Activated T-helper 2 cell treated with anti-CD3 and anti-CD28 coated beads, Interferon-gamma antibody, Interleukin-2, Interleukin-4, amounts not matched to agents 10 μg/mL and 5 μg/mL and 100 μg/mL, durations not matched to agents 14 hours and 24 hours and 36 hours (primary cell): ENCODE data around the gene DTWD2. TPM values are rescaled to one million over a fixed set of nuclear protein-coding genes. Genes with fewer than 3 reads are reported as not detected.
A peak's percentile ranks its signal among the peaks of the same experiment; 100 is the strongest.

Experiments
- DNase-seq: peaks from one replicate; pipeline ENCODE4 v3.0.0; 2021; ENCODE audit warnings: low spot score
- H3K27ac Mint-ChIP-seq: one replicate; pipeline ENCODE4 v1.8.0; 2021; ENCODE audit warnings: mixed read lengths
- H3K27me3 Mint-ChIP-seq: one replicate; pipeline ENCODE4 v1.8.0; 2021; ENCODE audit warnings: low read depth, mixed read lengths
- H3K36me3 Mint-ChIP-seq: one replicate; pipeline ENCODE4 v1.8.0; 2021; ENCODE audit warnings: low read depth, mixed read lengths
- H3K4me1 Mint-ChIP-seq: one replicate; pipeline ENCODE4 v1.8.0; 2021; ENCODE audit warnings: low read depth, mixed read lengths
- H3K4me3 Mint-ChIP-seq: one replicate; pipeline ENCODE4 v1.8.0; 2021; ENCODE audit warnings: low read depth, mild to moderate bottlenecking, moderate library complexity, mixed read lengths
- H3K9me3 Mint-ChIP-seq: one replicate; pipeline ENCODE4 v1.8.0; 2021; ENCODE audit warnings: mixed read lengths
- intact Hi-C: fragments of 100-400 bp; cut with micrococcal nuclease; formaldehyde crosslinking; loops from one replicate; pipeline ENCODE4 v1.15.1; 2023
- total RNA-seq: library from RNA; stranded (reverse); gene quantifications from 2 replicates; pipeline ENCODE4 v1.2.3, GENCODE V29; 2022

Gene DTWD2
- 2.3 and 2.9 TPM in 2 replicates for total RNA-seq

- peaks cover 19% of the 10 kb centered on the region for H3K4me1 Mint-ChIP-seq
- H3K36me3 Mint-ChIP-seq = no peaks in the 10 kb centered on the region
- peak within 1 kb of the TSS; percentile 77 for H3K4me3 Mint-ChIP-seq
- H3K9me3 Mint-ChIP-seq = peaks cover 9% of the 10 kb centered on the region
- intact Hi-C loops = loop anchor here (1.0 to 5.0 kb wide), 10 partner anchors 83 to 755 kb away; partner anchors contain the start of genes DMXL1 and HSD17B4
- DNase-seq = peak; percentile 90
- no peaks in the 10 kb centered on the region for H3K27me3 Mint-ChIP-seq
- H3K27ac Mint-ChIP-seq = peak within 1 kb of the TSS; percentile 34
Measured at GRCh38 chr5:118987988-118988865, at the start of gene DTWD2. TSS of gene DTWD2 (minus strand) at chr5:118988547. CDS start at chr5:118988511, 36 bp downstream.

- no peak overlapping the region for H3K4me3 Mint-ChIP-seq
- H3K4me1 Mint-ChIP-seq = peaks cover 9% of the 10 kb centered on the region
- H3K36me3 Mint-ChIP-seq = no peaks in the 10 kb centered on the region
- H3K27me3 Mint-ChIP-seq = no peaks in the 10 kb centered on the region
- intact Hi-C loops = loop anchor here (2.0 kb wide), 1 partner anchor 25 kb away; no protein-coding TSS in a partner anchor
- no peaks in the 10 kb centered on the region for H3K9me3 Mint-ChIP-seq
- DNase-seq = no peak
- H3K27ac Mint-ChIP-seq = no peak overlapping the region
Measured at GRCh38 chr5:119037496-119038215, 49.3 kb upstream of the DTWD2 start.

GRCh38 chr5:119036101-119036762, 47.9 kb upstream of the DTWD2 start:
- Mint-ChIP-seq H3K9me3 (no peaks in the 10 kb centered on the region), H3K27ac (no peak overlapping the region), H3K27me3 (no peaks in the 10 kb centered on the region), H3K4me3 (no peak overlapping the region), H3K36me3 (no peaks in the 10 kb centered on the region), H3K4me1 (peaks cover 21% of the 10 kb centered on the region)
- intact Hi-C loops = loop anchor here (1.0 to 2.0 kb wide), 2 partner anchors 27 to 43 kb away; no protein-coding TSS in a partner anchor
- no peak for DNase-seq

GRCh38 chr5:119033135-119033534, 44.8 kb upstream of the DTWD2 start:
- no peak overlapping the region for H3K27ac Mint-ChIP-seq
- no peaks in the 10 kb centered on the region for H3K36me3 Mint-ChIP-seq
- H3K4me3 Mint-ChIP-seq = no peak overlapping the region
- H3K4me1 Mint-ChIP-seq = peaks cover 25% of the 10 kb centered on the region
- no peaks in the 10 kb centered on the region for H3K9me3 Mint-ChIP-seq
- DNase-seq = no peak
- H3K27me3 Mint-ChIP-seq = no peaks in the 10 kb centered on the region
- intact Hi-C loops = loop anchor here (5.0 kb wide), 3 partner anchors 294 to 364 kb away; no protein-coding TSS in a partner anchor

- Mint-ChIP-seq H3K27me3 (no peaks in the 10 kb centered on the region), H3K9me3 (no peaks in the 10 kb centered on the region), H3K27ac (no peak overlapping the region), H3K4me3 (no peak overlapping the region), H3K4me1 (peaks cover 25% of the 10 kb centered on the region), H3K36me3 (no peaks in the 10 kb centered on the region)
- intact Hi-C loops = loop anchor here (5.0 kb wide), 3 partner anchors 295 to 365 kb away; no protein-coding TSS in a partner anchor
- no peak for DNase-seq
Measured at GRCh38 chr5:119032656-119033055, 44.3 kb upstream of the DTWD2 start.

GRCh38 chr5:119031905-119032304, 43.6 kb upstream of the DTWD2 start:
- peak overlapping the region; percentile 58 for H3K27ac Mint-ChIP-seq
- intact Hi-C loops = loop anchor here (2.0 to 5.0 kb wide), 5 partner anchors 39 to 365 kb away; partner anchors contain the start of gene DMXL1
- no peaks in the 10 kb centered on the region for H3K36me3 Mint-ChIP-seq
- peaks cover 25% of the 10 kb centered on the region for H3K4me1 Mint-ChIP-seq
- H3K9me3 Mint-ChIP-seq = no peaks in the 10 kb centered on the region
- H3K4me3 Mint-ChIP-seq = peak overlapping the region; percentile 3
- no peak for DNase-seq
- no peaks in the 10 kb centered on the region for H3K27me3 Mint-ChIP-seq

- peak overlapping the region; percentile 0 for H3K4me3 Mint-ChIP-seq
- no peaks in the 10 kb centered on the region for H3K36me3 Mint-ChIP-seq
- intact Hi-C loops = loop anchor here (2.0 to 5.0 kb wide), 5 partner anchors 40 to 366 kb away; partner anchors contain the start of gene DMXL1
Measured at GRCh38 chr5:119031011-119031886, 42.9 kb upstream of the DTWD2 start.

GRCh38 chr5:119028575-119028974, 40.2 kb upstream of the DTWD2 start:
- Mint-ChIP-seq H3K4me3 (no peak overlapping the region), H3K4me1 (peaks cover 20% of the 10 kb centered on the region), H3K27ac (no peak overlapping the region)

More at GRCh38 chr5:119031011-119031886, 42.9 kb upstream of the DTWD2 start:
- no peaks in the 10 kb centered on the region for H3K27me3 Mint-ChIP-seq
- DNase-seq = no peak
- H3K9me3 Mint-ChIP-seq = peaks cover 3% of the 10 kb centered on the region
- H3K27ac Mint-ChIP-seq = peak overlapping the region; percentile 58
- peaks cover 23% of the 10 kb centered on the region for H3K4me1 Mint-ChIP-seq

GRCh38 chr5:119022773-119023172, 34.4 kb upstream of the DTWD2 start:
- intact Hi-C loops = loop anchor here (1.0 kb wide), 1 partner anchor 390 kb away; no protein-coding TSS in a partner anchor
- H3K36me3 Mint-ChIP-seq = no peaks in the 10 kb centered on the region
- H3K4me1 Mint-ChIP-seq = no peaks in the 10 kb centered on the region
- DNase-seq = no peak
- H3K4me3 Mint-ChIP-seq = no peak overlapping the region
- H3K27me3 Mint-ChIP-seq = no peaks in the 10 kb centered on the region
- H3K9me3 Mint-ChIP-seq = peaks cover 3% of the 10 kb centered on the region
- no peak overlapping the region for H3K27ac Mint-ChIP-seq

More at GRCh38 chr5:119028575-119028974, 40.2 kb upstream of the DTWD2 start:
- no peak for DNase-seq
- H3K27me3 Mint-ChIP-seq = no peaks in the 10 kb centered on the region
- no peaks in the 10 kb centered on the region for H3K36me3 Mint-ChIP-seq
- intact Hi-C loops = no loop called here
- peaks cover 3% of the 10 kb centered on the region for H3K9me3 Mint-ChIP-seq

- Mint-ChIP-seq H3K27me3 (no peaks in the 10 kb centered on the region), H3K4me3 (no peak overlapping the region), H3K4me1 (no peaks in the 10 kb centered on the region), H3K36me3 (no peaks in the 10 kb centered on the region), H3K9me3 (peaks cover 3% of the 10 kb centered on the region), H3K27ac (no peak overlapping the region)
- no peak for DNase-seq
- intact Hi-C loops = loop anchor here (1.0 kb wide), 1 partner anchor 390 kb away; no protein-coding TSS in a partner anchor
Measured at GRCh38 chr5:119022017-119022745, 33.8 kb upstream of the DTWD2 start.

- H3K36me3 Mint-ChIP-seq = no peaks in the 10 kb centered on the region
- no peak overlapping the region for H3K4me3 Mint-ChIP-seq
- intact Hi-C loops = no loop called here
- peaks cover under 1% of the 10 kb centered on the region for H3K9me3 Mint-ChIP-seq
- no peak overlapping the region for H3K27ac Mint-ChIP-seq
- peaks cover 3% of the 10 kb centered on the region for H3K27me3 Mint-ChIP-seq
- H3K4me1 Mint-ChIP-seq = no peaks in the 10 kb centered on the region
- no peak for DNase-seq
Measured at GRCh38 chr5:119021149-119021732, 32.9 kb upstream of the DTWD2 start.
